Left renal pelvis (tissue), 4 donors: ENCODE data around the gene ZNF599. TPM values are rescaled to one million over a fixed set of nuclear protein-coding genes. Genes with fewer than 3 reads are reported as not detected.

Experiments used
- DNase-seq, 4 donors: peaks; one replicate each; pipeline ENCODE4 v3.0.0-alpha.2; 2013; ENCODE audit warnings: low read depth in 4 of 4, low spot score in 3 of 4
- polyA plus RNA-seq, 4 donors: library from polyadenylated mRNA; unstranded; fragments of 120-200 nt; gene quantifications; one replicate each; pipeline ENCODE4 v1.2.1, GENCODE V29; 2013; ENCODE audit not compliant: insufficient read length in 4 of 4

ZNF599 gene
- polyA plus RNA-seq, 4 donors = 12.3 to 18.9 (median 12.8) TPM

DNA sequence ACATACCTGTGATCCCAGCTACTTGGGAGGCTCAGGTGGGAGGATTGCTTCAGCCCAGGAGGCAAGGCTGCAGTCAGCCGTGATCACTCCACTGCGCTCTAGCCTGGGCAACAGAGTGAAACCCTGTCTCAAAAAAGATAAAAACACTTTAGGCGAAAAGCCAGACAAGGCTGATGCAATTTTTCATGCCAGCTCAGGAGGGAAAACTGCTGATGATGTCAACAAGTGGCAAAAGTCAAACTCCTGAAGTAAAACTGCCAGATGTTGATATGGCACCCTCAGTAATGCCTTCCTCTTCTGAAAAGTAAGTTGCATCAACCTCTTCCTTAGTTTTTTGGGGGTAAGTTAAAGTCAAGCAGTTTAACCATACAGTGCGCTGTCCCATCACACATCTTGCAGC lies 15.6 kb downstream of the ZNF599 start:
- DNase-seq = no peak

DNA sequence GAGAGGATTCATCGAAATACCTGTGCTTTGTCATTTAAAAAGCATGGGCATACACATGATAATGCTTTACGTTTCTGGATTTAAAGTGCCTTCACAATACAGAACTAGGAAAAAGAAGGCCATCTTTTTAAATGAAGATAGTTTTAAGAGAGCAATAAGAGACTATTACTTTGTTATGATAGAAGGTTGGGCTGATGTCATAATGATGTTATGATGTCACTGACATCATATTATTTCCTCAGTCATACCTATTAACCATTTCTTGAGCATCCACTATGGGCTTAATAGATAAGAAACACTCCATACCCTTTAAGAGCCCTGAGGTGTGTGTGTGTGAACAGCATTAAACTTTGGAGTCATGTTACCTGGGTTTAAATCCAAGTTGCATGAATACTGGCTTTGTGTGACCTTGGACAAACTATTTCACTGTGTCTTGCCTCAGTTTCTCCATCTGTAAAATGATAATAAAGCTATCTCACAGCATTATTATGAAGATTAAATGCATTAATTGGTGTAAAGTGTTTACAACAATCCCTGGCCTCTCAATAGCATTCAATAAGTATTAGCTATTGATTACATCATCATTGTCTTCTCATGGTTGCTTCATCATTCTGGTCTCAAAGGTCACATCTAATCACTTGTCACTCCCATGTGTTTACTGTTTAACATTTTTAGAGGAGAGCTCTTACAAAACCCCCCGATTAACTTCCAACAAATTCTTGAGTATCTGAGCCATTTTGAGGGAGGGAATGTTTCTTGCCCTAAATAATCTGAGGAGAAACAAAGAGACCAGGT lies 27.9 kb downstream of the ZNF599 start:
- DNase-seq = no peak

DNA sequence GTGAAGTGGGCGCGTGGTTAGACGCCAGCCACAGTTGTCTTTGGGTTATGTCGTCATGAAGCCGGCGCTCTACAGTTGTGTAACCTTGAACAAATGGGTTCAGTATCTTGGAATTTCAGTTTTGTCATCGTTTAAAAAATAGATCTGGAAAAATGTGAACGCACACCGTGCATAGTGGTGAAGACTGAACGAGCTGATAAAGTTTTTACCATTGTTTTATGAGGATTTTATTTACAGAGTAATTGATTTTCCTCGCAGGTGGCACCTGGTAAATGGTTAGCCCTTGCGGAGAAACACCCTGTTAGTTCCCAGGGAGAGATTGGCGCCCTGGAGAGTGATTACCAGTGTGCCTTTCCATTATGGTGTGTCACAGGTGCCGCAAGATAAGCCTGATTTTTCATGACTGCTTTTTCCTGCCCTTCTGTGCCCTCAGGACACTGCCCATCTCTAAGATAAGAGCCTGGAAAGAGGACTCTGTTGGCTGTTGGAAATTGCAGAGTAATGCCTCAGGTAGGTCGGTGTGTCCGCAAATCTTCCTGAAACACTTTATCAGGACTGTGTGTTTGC lies 38.4 kb downstream of the ZNF599 start:
- peak in 3 of 4 donors; percentile 33 to 69 (median 56) for DNase-seq

- DNase-seq = peak; percentile 78 to 83 (median 80)
Measured at GRCh38 chr19:34733746-34734536, 39.1 kb downstream of the ZNF599 start, which contains the start of gene ZNF181. Gene ZNF181 (plus strand): TSS chr19:34734243. CDS start chr19:34735038, 795 bp downstream.

DNA sequence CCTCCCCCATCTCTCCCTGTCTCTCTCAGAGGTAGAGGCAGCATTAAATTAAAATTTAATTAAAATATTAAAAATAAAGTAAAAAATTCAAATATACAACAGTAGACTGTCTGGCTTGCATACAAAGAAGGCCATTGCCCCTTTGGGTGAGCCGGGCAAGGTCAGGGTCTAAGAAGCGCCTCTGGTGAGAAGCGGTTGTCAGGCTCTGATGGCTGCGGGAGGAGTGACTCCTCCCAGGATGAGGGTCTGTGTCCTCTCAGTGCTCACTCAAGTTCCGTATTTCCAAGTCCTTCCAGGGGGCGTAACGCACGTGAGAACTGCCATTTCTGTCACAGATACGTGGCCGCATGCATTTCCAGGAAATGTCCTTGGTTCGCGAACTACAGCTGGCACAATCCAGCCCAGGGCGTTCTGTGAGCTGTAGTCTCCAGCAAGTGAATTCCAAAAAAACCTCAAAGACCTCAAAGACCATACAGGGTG lies 39.7 kb downstream of the ZNF599 start:
- peak in 2 of 4 donors; percentile 47 to 69 for DNase-seq

DNA sequence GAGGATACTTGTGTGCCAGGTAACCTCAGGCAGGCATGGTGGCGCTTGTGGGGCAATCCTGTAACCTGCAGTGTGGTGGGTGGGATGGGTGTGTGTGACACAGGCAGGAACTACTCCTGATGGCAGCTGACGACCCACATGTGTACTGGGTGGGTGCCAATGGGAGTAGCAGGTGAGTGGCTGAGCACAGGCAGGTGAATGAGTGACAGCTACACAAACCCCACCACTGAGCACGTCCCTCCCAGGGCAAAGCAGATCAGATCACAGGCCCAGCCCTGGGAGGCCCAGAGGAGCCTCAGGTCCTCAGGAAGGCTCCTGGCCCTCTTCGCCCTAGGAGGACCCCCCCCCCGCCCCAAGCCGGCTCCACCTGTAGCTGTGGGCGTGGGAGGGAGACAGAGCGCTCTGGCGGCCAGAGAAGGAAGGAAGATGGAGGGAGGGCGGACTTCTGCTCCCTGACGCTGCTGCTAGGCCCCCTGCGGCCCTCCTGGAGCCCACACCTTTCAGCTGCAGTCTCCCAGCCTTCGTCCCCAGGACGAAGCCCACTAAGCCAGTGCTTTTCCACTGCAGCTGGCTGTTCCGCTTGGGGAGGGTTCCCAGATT lies 40.3 kb downstream of the ZNF599 start:
- no peak for DNase-seq

DNA sequence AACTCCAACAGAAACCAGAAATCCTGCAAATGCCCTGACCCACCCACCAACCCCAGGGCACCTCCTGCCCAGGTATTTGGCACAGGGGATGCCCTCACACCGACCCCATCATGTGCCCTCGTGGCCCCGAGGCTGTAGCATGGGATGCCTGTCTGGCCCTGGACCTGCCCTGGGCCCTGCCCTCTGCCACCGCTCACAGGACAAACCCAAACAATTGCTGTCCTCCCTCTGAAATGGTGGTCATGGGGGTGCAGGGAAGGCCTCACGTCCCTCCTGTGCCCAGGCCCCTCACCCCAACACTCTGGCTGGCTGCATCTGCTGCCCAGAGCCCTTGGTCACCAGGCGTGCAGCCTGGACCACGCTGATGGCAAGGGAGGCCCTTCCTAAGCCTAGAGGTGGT lies 41.1 kb downstream of the ZNF599 start:
- DNase-seq = no peak

DNA sequence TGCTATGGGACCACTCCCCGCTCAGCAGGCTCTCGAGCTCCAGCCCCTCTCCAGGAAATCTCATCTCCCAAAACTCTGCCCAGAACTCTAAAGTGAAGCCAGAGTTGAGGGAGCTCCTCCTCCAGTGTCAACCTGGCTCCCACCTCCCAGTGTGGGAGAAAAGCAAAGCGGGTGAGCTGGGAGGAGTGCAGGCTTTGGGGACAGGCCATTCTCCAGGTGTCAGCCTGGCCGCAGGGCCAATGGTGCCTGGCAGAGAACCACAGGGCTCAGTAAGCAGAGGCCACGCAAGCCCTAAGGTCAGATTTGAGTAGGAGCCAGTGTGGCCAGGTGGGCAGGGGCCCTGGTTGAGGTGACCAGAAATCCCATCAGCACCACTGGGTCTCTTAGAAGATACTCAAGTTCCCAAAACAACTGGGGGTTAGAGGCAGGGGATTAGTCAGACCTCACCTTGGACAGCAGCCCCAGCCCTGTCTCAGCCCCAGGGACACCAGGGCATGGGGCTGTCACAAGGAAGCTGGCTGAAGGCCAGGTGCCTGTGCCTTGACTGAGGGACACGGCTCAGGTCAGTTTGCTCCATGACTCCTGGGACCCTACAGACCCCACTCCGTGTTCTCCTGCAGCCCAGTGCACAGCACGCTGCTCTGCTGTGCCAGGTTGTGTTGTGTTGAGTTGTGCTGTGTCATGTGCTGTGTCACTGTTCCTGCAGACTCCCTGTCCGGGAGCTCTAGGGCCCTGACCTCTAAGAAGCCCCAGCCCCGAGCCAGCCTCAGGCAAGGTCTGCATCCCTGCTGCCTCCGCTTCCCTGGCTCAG lies 41.8 kb downstream of the ZNF599 start:
- DNase-seq = no peak

GRCh38 chr19:34725400-34725799 lies 47.6 kb downstream of the ZNF599 start:
- DNase-seq = no peak

- DNase-seq = no peak
Measured at GRCh38 chr19:34722353-34722752, 50.7 kb downstream of the ZNF599 start.

DNA sequence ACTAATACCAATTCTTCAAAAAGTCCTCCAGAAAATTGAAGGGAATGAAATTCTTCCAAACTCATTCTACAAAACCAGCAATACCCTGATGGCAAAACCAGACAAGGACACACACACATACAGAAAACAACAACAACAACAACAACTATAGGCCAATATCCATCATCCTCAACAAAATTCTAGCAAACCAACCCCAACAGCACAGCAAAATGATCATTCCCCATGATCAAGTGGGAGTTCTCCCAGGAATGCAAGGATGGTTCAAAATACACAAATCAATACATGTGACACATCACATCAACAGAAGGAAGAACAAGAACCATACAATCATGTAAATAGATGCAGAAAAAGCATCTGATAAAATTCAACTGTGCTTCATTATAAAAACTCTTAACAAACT lies 57.7 kb downstream of the ZNF599 start:
- DNase-seq = no peak

- DNase-seq = no peak
Measured at GRCh38 chr19:34713262-34713637, 59.8 kb downstream of the ZNF599 start.

DNA sequence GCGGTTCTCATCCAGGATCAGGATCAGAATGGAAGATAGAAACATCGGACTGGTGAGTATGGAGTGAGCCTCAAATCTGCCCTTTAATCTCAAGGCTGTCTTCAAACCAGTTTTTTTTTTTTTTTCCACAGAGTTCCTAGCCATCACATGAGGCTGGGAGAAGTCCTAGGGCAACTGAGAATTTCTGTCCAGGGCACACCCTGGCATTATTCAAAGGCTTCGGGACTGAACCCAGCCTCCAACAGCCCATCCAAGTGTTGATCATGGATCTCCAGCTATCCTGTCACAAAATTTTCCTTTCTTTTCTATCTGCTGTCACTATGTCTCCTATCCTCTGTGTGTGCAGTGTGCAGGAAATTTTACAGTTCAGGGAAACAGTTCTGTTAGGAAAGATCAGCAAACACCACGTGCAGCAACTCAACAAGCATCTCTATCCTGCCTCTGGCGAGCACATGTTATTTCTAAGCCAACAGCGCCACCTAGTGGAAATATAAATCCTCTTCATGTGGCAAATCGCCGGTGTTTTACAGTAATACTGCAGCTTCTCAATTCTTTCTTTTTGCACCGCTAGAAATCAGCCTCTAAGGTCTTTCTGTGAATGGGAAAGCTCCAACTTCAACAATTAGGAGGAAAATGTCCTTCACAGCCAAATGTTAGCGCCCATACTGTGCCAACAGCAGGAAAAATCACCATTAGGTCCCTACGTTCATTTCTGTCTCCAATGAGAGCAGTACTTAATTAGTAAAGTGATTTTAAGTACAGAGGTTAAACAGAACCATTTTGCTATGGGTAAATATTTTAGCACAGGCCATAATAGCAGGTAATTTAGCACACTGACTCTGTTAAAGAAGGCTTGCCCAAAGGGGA lies 60.4 kb downstream of the ZNF599 start:
- DNase-seq = peak in 2 of 4 donors; percentile 45 to 63

DNA sequence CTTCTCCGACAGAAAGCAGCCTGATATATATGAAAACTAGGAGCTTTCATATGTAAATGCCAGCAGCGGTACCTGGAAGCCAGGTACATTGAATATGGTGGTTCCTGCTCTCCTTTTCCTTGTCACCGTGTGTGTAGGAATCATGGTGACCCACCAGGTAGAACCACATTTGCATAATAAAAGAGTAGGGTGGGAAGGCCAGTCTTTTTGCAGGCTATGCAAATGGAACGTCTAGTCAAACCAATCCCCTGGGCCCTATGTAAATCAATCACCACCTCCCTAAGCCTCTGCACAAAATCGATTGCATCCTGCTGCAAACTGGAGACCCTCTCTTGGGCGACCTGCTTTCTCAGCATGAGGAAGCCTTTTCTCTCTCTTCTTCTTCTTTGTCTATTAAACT lies 61.1 kb downstream of the ZNF599 start:
- no peak for DNase-seq

Other genes starting within 250 kb of the ZNF599 start
- 1 to 10 TPM in 1 of 4 donors, under 1 TPM in 3; 0.42 to 1.5 (median 0.74) TPM for gene SCGB2B2, start 96.1 kb downstream of the ZNF599 start, polyA plus RNA-seq
- 10 to 100 TPM; 70.4 to 94.2 (median 80.1) TPM for gene ZNF302, start 95.5 kb downstream of the ZNF599 start, polyA plus RNA-seq
- 10 to 100 TPM; 20.7 to 28.3 (median 24.3) TPM for gene ZNF181, start 39.0 kb downstream of the ZNF599 start, polyA plus RNA-seq
- 1 to 10 TPM; 5.6 to 7.3 (median 7.1) TPM for gene ZNF30, start 153.7 kb upstream of the ZNF599 start, polyA plus RNA-seq
- 1 to 10 TPM; 5.2 to 7.4 (median 5.9) TPM for gene ZNF792, start 191.0 kb upstream of the ZNF599 start, polyA plus RNA-seq
- 100 to 1,000 TPM in 1 of 4 donors, 10 to 100 TPM in 3; 47.1 to 102 (median 66.3) TPM for gene GRAMD1A, start 227.1 kb upstream of the ZNF599 start, polyA plus RNA-seq